Stimulated activated CD4-positive, alpha-beta T cell treated with anti-CD3 and anti-CD28 coated beads, TNF-alpha, amount 100 ng/mL, for 1 hour (primary cell): ENCODE measurements around the gene ITM2C.
A peak's percentile ranks its signal among the peaks of the same experiment; 100 is the strongest.

Source experiments
- DNase-seq, 3 donors: peaks; one replicate each; pipeline ENCODE4 v3.0.0-alpha.2; 2020; ENCODE audit warnings: low read depth in 3 of 3, low spot score in 1 of 3

ITM2C gene

GRCh38 chr2:230922951-230923717 lies 58.4 kb downstream of the ITM2C start:
- no peak for DNase-seq

DNA sequence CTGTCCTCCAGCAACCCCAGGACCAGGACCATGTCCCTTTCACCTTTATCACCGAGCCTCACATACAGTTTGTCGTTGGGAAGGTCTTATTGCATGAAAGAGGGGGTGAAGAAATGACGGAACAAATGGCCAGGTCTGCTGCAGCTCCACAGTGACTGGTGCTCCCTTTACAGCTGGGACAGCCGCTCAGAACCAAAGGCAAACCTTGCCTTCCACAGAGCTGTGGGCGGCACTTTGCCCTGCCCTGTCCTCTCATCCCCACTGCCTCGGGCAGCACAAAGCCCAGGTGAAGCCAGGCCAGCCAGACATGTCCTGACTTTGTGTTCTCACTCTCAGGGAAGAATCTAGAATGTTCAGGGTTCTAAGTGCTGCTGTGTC lies 59.3 kb downstream of the ITM2C start:
- no peak for DNase-seq

- peak in 1 of 3 donors; percentile 61 for DNase-seq
These were observed 60.0 kb downstream of the ITM2C start, which contains the start of gene GPR55 for GRCh38 chr2:230924470-230925341. Gene GPR55, minus strand, starts transcription at chr2:230925242. Its CDS starts 14,280 bp downstream, at chr2:230910962.

DNA sequence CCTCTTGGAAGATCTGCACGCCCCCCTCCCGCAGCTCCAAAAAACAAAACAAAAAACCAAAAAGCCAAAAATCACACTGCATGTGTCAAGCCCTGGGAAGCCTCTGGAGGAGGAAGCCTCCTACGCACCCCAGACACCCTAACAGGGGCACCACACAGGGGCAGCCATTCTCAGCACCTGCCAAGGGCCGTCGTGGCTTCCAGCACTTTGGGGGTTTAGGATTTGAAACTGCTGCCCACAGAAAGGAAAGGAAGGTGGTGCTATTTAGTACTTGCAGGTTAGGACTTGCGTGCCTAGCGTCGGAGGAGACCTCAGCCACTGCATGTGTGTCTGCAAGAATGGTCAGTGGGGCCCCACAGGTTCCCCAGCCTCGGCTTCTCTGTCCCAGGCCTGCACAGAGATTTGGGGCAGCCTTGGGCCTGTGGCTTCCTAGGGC lies 60.7 kb downstream of the ITM2C start:
- no peak for DNase-seq

- peak in 1 of 3 donors; percentile 28 for DNase-seq
These were observed 61.4 kb downstream of the ITM2C start for GRCh38 chr2:230925879-230926765.

DNA sequence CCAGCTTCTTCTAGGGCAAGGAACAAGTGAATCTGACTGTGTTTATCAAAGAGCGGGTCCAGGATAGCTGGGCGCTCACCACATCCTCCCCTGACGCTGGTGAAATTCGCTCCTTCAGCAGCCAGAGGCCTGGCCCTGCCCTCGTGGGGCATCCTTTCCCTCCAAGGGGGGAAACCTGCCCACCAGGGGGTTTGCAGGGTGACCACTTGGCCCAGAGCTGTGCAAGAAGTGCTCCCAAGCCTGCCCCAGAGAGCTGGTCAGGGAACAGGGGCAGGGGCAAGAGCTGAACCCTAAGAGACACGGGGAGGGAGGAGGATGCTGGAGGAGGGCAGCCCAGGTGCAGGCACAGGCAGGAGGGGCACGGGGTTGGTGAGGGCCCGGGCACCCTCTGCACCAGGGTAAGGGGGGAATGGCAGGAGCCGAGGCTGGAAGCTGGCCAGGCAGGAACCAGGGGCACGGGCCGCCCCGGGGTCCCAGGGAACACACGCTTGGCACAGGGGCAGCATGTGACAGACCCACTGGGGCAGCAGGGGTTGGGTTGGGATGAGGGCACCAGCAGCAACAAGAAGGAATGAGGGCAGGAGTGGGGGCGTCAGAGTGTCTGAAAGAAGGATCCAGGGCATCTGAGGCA lies 63.1 kb downstream of the ITM2C start:
- no peak for DNase-seq
